Left lung (tissue), 10 donors: Measurements from ENCODE around the gene CNTRL. TPM values are rescaled to one million over a fixed set of nuclear protein-coding genes. Genes with fewer than 3 reads are reported as not detected.

Source experiments
- ATAC-seq: fragments of 200-7000 bp; cut with Tn5 transposase; one replicate; pipeline ENCODE4 v1.9.1; 2020; ENCODE audit warnings: moderate library complexity
- DNase-seq, 4 donors: peaks; one replicate each; pipeline ENCODE4 v3.0.0-alpha.2; 2013 to 2020
- H3K27ac ChIP-seq, 2 donors: fragments of 200-600 bp; sonication (generic) in 1 of 2; one replicate each; pipeline versions ENCODE4 v1.5.0 to v1.8.0; 2020 to 2021
- H3K27me3 ChIP-seq, 2 donors: fragments of 200-600 bp; sonication (generic) in 1 of 2; one replicate each; pipeline versions ENCODE4 v1.5.0 to v1.8.0; 2020 to 2021
- H3K36me3 ChIP-seq, 2 donors: fragments of 200-600 bp; sonication (generic) in 1 of 2; one replicate each; pipeline versions ENCODE4 v1.5.0 to v1.8.0; 2020 to 2021
- H3K4me1 ChIP-seq, 2 donors: fragments of 200-600 bp; one replicate each; pipeline ENCODE4 v1.8.0; 2021
- H3K4me3 ChIP-seq, 2 donors: fragments of 200-600 bp; sonication (generic) in 1 of 2; one replicate each; pipeline versions ENCODE4 v1.5.0 to v1.8.0; 2020 to 2021; ENCODE audit warnings: mild to moderate bottlenecking in 1 of 2
- H3K9me3 ChIP-seq, 2 donors: fragments of 200-600 bp; sonication (generic) in 1 of 2; one replicate each; pipeline versions ENCODE4 v1.5.0 to v1.8.0; 2020 to 2021
- intact Hi-C, 2 donors: fragments of 100-400 bp; cut with DNase I; formaldehyde crosslinking; loops; one replicate each; pipeline versions ENCODE4 v1.11.2 to v1.14.2; 2022
- polyA plus RNA-seq, 6 donors: library from polyadenylated mRNA; unstranded; fragments of 120-200 nt; gene quantifications; one replicate each; pipeline ENCODE4 v1.2.1, GENCODE V29; 2013; ENCODE audit not compliant: insufficient read length in 6 of 6
- total RNA-seq, 2 donors: library from RNA; stranded (reverse); fragmentation: NEBNext Ultra II Directional; extraction: Animal tissue kit (Norgen Biotek cat#: 25700); gene quantifications; one replicate each; pipeline ENCODE4 v1.2.1, GENCODE V29; 2021
- TF ChIP-seq, protein P1 (sequence below), 2 donors: fragments of 200-600 bp; sonication (generic) in 1 of 2; IDR thresholded peaks; one replicate each; pipeline versions ENCODE4 v1.5.0 to v1.8.0; 2021; ENCODE audit warnings: antibody characterized with exemption in 2 of 2
- donor health status: DM: no; HTN: yes; CAD: no.
- donor health status: DM: no; HTN: no; CAD: no.

Gene CNTRL
- total and polyA plus RNA-seq, 8 donors, result 13.6 to 67.6 (median 51.6) TPM

DNA sequence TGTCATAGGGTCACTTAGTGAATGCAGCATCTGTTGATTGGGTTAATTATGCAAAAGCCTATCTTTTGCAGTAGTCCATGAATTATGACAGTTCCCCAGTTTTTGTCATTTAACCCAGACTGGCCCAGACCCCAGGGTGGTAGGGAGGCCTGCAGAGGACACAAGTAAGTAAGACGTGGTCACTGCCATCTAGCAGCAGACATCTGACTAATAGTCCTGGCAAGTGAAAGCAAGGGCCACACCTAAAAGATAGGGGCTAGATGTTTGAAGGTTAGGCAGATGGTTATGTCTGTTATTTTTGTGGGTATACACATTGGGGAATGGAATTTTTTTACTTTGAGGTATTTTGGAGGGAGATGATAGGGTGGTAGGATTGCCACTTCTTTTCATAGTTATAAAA is 78.9 kb downstream of the CNTRL start:
- H3K27ac ChIP-seq, result no peak overlapping the region
- H3K27me3 ChIP-seq, result no peaks in the 10 kb centered on the region
- no peak for ATAC-seq
- H3K4me1 ChIP-seq, result peaks cover 0 to 18% of the 10 kb centered on the region in 2 donors
- no peaks in the 10 kb centered on the region for H3K9me3 ChIP-seq
- peaks cover 0 to 80% of the 10 kb centered on the region in 2 donors for H3K36me3 ChIP-seq
- DNase-seq, result no peak
- H3K4me3 ChIP-seq, result no peak overlapping the region
- intact Hi-C loops, result no loop called here
- TF ChIP-seq, protein P1, sequence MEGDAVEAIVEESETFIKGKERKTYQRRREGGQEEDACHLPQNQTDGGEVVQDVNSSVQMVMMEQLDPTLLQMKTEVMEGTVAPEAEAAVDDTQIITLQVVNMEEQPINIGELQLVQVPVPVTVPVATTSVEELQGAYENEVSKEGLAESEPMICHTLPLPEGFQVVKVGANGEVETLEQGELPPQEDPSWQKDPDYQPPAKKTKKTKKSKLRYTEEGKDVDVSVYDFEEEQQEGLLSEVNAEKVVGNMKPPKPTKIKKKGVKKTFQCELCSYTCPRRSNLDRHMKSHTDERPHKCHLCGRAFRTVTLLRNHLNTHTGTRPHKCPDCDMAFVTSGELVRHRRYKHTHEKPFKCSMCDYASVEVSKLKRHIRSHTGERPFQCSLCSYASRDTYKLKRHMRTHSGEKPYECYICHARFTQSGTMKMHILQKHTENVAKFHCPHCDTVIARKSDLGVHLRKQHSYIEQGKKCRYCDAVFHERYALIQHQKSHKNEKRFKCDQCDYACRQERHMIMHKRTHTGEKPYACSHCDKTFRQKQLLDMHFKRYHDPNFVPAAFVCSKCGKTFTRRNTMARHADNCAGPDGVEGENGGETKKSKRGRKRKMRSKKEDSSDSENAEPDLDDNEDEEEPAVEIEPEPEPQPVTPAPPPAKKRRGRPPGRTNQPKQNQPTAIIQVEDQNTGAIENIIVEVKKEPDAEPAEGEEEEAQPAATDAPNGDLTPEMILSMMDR (IDR thresholded peaks at IDR 0.05), result no peak

DNA sequence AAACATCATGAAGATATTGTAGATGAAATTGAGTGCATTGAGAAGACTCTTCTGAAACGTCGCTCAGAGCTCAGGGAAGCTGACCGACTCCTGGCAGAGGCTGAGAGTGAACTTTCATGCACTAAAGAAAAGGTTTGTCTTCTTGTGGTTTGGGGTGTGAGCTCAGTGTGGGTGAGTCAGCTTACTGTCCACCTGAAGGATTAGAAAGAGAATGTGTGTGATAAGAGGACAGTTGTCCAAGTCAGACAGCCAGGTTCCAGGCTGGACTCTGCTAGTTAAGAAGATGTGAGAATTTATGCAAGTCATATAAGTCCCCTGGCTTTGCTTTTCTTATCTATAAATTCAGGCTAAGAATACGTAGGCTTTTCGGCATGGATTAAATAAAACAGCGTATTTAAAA is 80.0 kb downstream of the CNTRL start:
- Histone ChIP-seq H3K36me3 (peaks cover 0 to 76% of the 10 kb centered on the region in 2 donors), H3K27me3 (no peaks in the 10 kb centered on the region), H3K4me3 (no peak overlapping the region), H3K9me3 (no peaks in the 10 kb centered on the region), H3K4me1 (peaks cover 0 to 29% of the 10 kb centered on the region in 2 donors), H3K27ac (no peak overlapping the region)
- DNase-seq, result no peak
- TF ChIP-seq, protein P1 (IDR thresholded peaks at IDR 0.05), result no peak
- intact Hi-C loops, result no loop called here
- no peak for ATAC-seq

DNA sequence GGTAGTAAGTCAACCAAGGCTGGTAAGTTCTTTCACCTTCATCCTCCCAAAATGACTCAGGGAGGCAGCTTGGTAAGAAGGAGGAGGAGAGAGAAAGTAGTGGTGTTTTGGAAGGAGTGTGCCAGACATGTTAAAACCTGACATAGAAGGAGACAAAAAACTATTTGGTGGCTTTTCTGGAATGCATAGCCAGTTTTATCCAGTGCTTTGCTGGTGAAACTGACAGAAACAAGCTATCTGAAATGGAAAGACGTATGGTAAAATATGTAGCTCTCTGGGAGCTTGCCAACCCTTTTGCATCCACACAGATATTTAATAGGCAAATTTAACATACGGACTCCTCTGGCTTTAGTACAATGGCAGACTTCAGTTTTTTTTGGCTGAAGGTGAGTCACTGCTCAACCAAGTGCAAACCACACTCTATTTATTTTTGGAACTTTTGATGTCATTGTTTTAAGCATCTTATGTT is 81.5 kb downstream of the CNTRL start:
- H3K4me1 ChIP-seq, result peaks cover 0 to 31% of the 10 kb centered on the region in 2 donors
- H3K9me3 ChIP-seq, result no peaks in the 10 kb centered on the region
- H3K4me3 ChIP-seq, result no peak overlapping the region
- H3K27ac ChIP-seq, result no peak overlapping the region
- intact Hi-C loops, result no loop called here
- peaks cover 0 to 68% of the 10 kb centered on the region in 2 donors for H3K36me3 ChIP-seq
- no peak for DNase-seq
- no peak for ATAC-seq
- TF ChIP-seq, protein P1 (IDR thresholded peaks at IDR 0.05), result no peak
- no peaks in the 10 kb centered on the region for H3K27me3 ChIP-seq

DNA sequence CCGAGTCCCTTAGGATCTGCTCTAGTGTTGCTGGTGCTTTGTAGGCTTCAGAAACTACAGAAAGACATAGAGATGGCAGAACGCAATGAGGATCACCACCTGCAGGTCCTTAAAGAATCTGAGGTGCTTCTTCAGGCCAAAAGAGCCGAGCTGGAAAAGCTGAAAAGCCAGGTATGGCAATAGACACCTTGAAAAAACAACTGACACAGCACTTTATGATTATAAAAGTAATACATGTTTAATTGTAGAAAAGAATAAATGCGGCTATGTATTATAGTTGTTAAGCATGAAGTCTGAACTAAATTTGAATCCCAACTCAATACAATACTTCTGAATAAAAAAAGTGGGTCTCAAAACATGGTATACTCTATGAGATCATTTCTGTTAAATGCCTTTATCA is 83.2 kb downstream of the CNTRL start:
- Histone ChIP-seq H3K9me3 (no peaks in the 10 kb centered on the region), H3K4me1 (peaks cover 0 to 24% of the 10 kb centered on the region in 2 donors), H3K27ac (no peak overlapping the region), H3K27me3 (no peaks in the 10 kb centered on the region), H3K36me3 (peaks cover 0 to 76% of the 10 kb centered on the region in 2 donors), H3K4me3 (no peak overlapping the region)
- DNase-seq (no peak), ATAC-seq (no peak)
- intact Hi-C loops, result no loop called here
- TF ChIP-seq, protein P1 (IDR thresholded peaks at IDR 0.05), result no peak

DNA sequence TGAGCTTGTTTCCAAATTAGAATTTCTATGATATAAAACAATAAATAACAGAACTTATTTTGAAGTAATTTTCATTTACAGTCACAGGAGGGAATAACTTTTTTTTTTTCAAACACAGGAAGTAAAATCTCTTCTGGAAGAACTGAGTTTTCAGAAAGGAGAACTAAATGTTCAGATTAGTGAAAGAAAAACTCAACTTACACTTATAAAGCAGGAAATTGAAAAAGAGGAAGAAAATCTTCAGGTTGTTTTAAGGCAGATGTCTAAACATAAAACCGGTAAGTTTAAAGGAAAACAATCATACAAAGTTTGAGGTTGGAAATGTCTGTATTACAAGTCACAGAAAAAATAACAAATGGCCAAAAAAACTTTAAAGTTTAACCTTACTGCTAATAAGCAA is 85.3 kb downstream of the CNTRL start:
- peak overlapping the region in 1 of 2 donors; percentile 85 for H3K27ac ChIP-seq
- no peaks in the 10 kb centered on the region for H3K27me3 ChIP-seq
- DNase-seq, result no peak
- intact Hi-C loops, result no loop called here
- no peak for ATAC-seq
- no peaks in the 10 kb centered on the region for H3K9me3 ChIP-seq
- H3K4me1 ChIP-seq, result peaks cover 0 to 24% of the 10 kb centered on the region in 2 donors
- TF ChIP-seq, protein P1 (IDR thresholded peaks at IDR 0.05), result no peak
- H3K36me3 ChIP-seq, result peaks cover 0 to 81% of the 10 kb centered on the region in 2 donors
- H3K4me3 ChIP-seq, result no peak overlapping the region
